ENCODE measurements around the gene SPPL2C.

SPPL2C gene

DNA sequence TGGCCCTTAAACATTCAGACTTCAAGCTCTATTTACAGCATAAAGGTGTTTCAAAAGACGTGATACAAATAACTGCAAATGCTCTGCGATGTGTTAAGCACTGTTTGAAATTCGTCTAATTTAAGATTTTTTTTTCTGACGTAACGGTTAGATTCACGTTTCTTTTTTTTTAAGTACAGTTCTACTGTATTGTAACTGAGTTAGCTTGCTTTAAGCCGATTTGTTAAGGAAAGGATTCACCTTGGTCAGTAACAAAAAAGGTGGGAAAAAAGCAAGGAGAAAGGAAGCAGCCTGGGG is 49.0 kb downstream of the SPPL2C start:
- H3K27me3 ChIP-seq (ENCODE audit: control insufficient read depth, insufficient read depth, low read length) = peaks cover 51% of the 10 kb centered on the region

DNA sequence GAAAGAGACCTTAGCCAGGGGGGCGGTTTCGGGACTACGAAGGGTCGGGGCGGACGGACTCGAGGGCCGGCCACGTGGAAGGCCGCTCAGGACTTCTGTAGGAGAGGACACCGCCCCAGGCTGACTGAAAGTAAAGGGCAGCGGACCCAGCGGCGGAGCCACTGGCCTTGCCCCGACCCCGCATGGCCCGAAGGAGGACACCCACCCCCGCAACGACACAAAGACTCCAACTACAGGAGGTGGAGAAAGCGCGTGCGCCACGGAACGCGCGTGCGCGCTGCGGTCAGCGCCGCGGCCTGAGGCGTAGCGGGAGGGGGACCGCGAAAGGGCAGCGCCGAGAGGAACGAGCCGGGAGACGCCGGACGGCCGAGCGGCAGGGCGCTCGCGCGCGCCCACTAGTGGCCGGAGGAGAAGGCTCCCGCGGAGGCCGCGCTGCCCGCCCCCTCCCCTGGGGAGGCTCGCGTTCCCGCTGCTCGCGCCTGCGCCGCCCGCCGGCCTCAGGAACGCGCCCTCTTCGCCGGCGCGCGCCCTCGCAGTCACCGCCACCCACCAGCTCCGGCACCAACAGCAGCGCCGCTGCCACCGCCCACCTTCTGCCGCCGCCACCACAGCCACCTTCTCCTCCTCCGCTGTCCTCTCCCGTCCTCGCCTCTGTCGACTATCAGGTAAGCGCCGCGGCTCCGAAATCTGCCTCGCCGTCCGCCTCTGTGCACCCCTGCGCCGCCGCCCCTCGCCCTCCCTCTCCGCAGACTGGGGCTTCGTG is 49.5 kb downstream of the SPPL2C start, which contains the start of gene MAPT:
MAPT (plus strand) TSS at position 533 of the 763 bp plus-strand sequence. CDS start 67,784 bp downstream, outside the sequence.
- Histone ChIP-seq H3K27me3 (ENCODE audit: control insufficient read depth, insufficient read depth, low read length) (peaks cover 51% of the 10 kb centered on the region), H3K9ac (ENCODE audit: low read depth, low read length) (peak within 1 kb of the TSS; percentile 68)

More for the DNA sequence above, 49.0 kb downstream of the SPPL2C start:
- peak overlapping the region; percentile 96 for H3K4me2 ChIP-seq (ENCODE audit: low read length)
- H3K4me1 ChIP-seq (ENCODE audit: control insufficient read depth, insufficient read depth, low read length) = peaks cover 8% of the 10 kb centered on the region
- peak overlapping the region; percentile 78 for H3K4me3 ChIP-seq (ENCODE audit: low read length)
- peak overlapping the region; percentile 68 for H3K9ac ChIP-seq (ENCODE audit: low read depth, low read length)
- H3K36me3 ChIP-seq (ENCODE audit: insufficient read depth, low read length) = no peaks in the 10 kb centered on the region
- H3K9me3 ChIP-seq (replicated peaks; ENCODE audit: low read length) = no peaks in the 10 kb centered on the region

DNA sequence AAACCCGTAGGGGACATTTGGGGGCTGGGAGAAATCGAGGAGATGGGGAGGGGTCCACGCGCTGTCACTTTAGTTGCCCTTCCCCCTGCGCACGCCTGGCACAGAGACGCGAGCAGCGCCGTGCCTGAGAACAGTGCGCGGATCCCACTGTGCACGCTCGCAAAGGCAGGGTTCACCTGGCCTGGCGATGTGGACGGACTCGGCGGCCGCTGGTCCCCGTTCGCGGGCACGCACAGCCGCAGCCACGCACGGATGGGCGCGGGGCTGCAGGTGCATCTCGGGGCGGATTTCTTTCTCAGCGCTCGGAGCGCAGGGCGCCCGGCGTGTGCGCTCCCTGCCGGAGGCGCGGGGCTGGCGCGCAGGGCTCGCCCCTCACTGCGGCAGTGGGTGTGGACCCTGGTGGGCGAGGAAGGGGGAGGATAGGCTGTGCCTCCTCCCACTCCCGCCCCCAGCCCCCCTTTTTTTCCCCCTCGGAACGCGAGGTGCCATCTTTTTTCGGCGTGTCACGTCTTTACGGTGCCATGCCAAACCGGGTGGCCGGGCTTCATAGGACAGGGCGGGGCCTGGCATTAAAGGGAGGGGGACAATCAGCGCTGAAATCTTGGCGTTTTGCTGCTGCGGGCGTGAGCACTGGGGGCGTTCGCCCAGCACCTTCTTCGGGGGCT is 50.8 kb downstream of the SPPL2C start:
- Histone ChIP-seq H3K9ac (ENCODE audit: low read depth, low read length) (no peak overlapping the region), H3K4me3 (ENCODE audit: low read length) (peak overlapping the region; percentile 78), H3K36me3 (ENCODE audit: insufficient read depth, low read length) (no peaks in the 10 kb centered on the region), H3K4me1 (ENCODE audit: control insufficient read depth, insufficient read depth, low read length) (peaks cover 8% of the 10 kb centered on the region), H3K27me3 (ENCODE audit: control insufficient read depth, insufficient read depth, low read length) (peaks cover 59% of the 10 kb centered on the region), H3K4me2 (ENCODE audit: low read length) (peak overlapping the region; percentile 96), H3K9me3 (replicated peaks; ENCODE audit: low read length) (no peaks in the 10 kb centered on the region)

More for the DNA sequence above, 49.5 kb downstream of the SPPL2C start, which contains the start of gene MAPT:
- H3K4me1 ChIP-seq (ENCODE audit: control insufficient read depth, insufficient read depth, low read length) = peaks cover 8% of the 10 kb centered on the region
- H3K36me3 ChIP-seq (ENCODE audit: insufficient read depth, low read length) = no peaks in the 10 kb centered on the region
- H3K9me3 ChIP-seq (replicated peaks; ENCODE audit: low read length) = no peaks in the 10 kb centered on the region
- peak within 1 kb of the TSS; percentile 78 for H3K4me3 ChIP-seq (ENCODE audit: low read length)
- H3K4me2 ChIP-seq (ENCODE audit: low read length) = peak within 1 kb of the TSS; percentile 96

DNA sequence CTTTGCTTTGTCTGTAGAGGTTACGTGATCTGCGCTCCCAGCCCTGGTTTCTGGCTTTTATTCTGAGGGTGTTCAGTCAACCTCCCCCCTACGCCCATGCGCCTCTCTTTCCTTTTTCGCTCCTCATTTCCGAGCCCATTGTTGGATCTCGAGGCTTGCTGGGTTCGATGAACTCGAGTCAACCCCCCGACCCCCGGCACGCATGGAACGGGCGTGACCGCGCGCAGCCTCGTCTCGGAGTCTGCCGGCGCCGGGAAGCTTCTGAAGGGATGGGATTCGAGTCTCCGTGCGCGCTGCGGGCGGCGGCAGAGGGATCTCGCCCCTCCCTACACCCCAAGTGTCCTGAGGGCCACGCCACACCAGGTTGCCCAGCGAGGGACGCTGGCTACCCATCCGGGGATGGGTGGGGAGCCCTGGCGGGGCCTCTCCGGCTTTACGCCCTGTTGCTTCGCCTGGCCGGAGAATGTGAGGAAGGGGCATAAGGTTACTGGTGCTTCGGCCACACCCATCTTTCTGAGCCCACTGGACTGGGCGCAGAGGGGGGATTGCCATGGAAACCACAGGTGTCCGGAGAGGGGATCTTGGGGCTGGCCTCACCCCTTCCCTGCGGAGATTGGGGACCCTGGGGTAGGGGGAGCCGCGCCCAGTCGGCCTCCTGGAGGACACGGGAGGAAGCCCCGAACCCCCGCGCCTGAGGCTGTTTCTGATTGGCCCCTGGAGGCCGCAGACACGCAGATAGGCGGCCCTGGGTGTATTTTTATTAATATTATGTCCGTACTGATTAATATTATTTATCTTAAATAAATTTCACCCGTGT is 51.5 kb downstream of the SPPL2C start:
- peaks cover 62% of the 10 kb centered on the region for H3K27me3 ChIP-seq (ENCODE audit: control insufficient read depth, insufficient read depth, low read length)
- H3K36me3 ChIP-seq (ENCODE audit: insufficient read depth, low read length) = no peaks in the 10 kb centered on the region
- H3K4me2 ChIP-seq (ENCODE audit: low read length) = peak overlapping the region; percentile 96
- peaks cover 8% of the 10 kb centered on the region for H3K4me1 ChIP-seq (ENCODE audit: control insufficient read depth, insufficient read depth, low read length)
- H3K9ac ChIP-seq (ENCODE audit: low read depth, low read length) = no peak overlapping the region
- no peak overlapping the region for H3K4me3 ChIP-seq (ENCODE audit: low read length)
- H3K9me3 ChIP-seq (replicated peaks; ENCODE audit: low read length) = no peaks in the 10 kb centered on the region

All from skeletal muscle satellite cell (primary cell).